ENCODE data around the gene KLF3. TPM values are rescaled to one million over a fixed set of nuclear protein-coding genes. Genes with fewer than 3 reads are reported as not detected.
A peak's percentile ranks its signal among the peaks of the same experiment; 100 is the strongest.

The KLF3 gene
- total and polyA plus RNA-seq, 4 donors, result 14.7 to 53.6 (median 39.2) TPM

DNA sequence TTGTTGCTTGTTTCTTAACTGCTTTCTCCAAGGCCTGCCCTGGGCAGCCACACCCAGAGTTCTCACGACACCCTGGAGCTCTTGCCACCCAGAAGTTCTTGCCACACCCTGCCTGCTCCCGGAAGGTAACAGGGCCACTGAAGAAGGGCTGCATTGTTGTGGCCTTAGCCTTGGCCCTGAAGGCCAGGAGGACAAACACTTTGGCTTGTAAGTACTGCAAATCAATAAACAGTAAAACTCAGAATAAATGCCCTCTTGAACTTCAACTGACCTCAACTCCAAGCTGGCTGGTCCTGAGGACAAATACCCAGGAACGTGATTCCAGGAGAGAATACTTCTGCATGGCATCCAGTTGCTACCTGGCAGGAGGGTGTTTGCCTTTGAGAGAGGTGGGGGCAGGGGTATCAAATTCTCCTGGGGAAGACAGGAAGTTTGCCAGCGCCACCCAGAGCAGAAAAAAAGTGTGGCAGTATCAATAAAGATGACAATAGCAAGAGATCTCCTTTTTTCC is 64.7 kb downstream of the KLF3 start:
- Histone ChIP-seq H3K4me3 (no peak overlapping the region), H3K9ac (ENCODE audit: insufficient read depth in 1 of 2, low read length in 2 of 2) (no peak overlapping the region), H3K9me3 (ENCODE audit: control insufficient read depth in 4 of 4, insufficient read depth in 3 of 4, low read length in 3 of 4) (no peaks in the 10 kb centered on the region), H3K36me3 (ENCODE audit: control insufficient read depth in 4 of 4, insufficient read depth in 4 of 4, low read length in 4 of 4) (no peaks in the 10 kb centered on the region), H3K27ac (ENCODE audit: low read depth in 1 of 2, low read length in 1 of 2) (peak overlapping the region in 1 of 2 donors; percentile 57), H3K27me3 (ENCODE audit: control insufficient read depth in 3 of 3, insufficient read depth in 3 of 3, low read length in 2 of 3) (no peaks in the 10 kb centered on the region), H3K4me1 (ENCODE audit: control insufficient read depth in 5 of 5, insufficient read depth in 5 of 5, low read length in 5 of 5) (peaks cover 0 to 9% (median 5%) of the 10 kb centered on the region in 5 donors)
- peak; percentile 69 for ATAC-seq (ENCODE audit: insufficient read depth, low FRiP score)
- DNase-seq, result peak in 1 of 3 donors; percentile 18
- WGBS, 2 donors, result 49 to 57% methylated on average over 4 of the region's 4 CpGs
- TF ChIP-seq, protein P1, sequence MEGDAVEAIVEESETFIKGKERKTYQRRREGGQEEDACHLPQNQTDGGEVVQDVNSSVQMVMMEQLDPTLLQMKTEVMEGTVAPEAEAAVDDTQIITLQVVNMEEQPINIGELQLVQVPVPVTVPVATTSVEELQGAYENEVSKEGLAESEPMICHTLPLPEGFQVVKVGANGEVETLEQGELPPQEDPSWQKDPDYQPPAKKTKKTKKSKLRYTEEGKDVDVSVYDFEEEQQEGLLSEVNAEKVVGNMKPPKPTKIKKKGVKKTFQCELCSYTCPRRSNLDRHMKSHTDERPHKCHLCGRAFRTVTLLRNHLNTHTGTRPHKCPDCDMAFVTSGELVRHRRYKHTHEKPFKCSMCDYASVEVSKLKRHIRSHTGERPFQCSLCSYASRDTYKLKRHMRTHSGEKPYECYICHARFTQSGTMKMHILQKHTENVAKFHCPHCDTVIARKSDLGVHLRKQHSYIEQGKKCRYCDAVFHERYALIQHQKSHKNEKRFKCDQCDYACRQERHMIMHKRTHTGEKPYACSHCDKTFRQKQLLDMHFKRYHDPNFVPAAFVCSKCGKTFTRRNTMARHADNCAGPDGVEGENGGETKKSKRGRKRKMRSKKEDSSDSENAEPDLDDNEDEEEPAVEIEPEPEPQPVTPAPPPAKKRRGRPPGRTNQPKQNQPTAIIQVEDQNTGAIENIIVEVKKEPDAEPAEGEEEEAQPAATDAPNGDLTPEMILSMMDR (IDR thresholded peaks at IDR 0.05; ENCODE audit: control extremely low read depth, extremely low read depth), result no peak

DNA sequence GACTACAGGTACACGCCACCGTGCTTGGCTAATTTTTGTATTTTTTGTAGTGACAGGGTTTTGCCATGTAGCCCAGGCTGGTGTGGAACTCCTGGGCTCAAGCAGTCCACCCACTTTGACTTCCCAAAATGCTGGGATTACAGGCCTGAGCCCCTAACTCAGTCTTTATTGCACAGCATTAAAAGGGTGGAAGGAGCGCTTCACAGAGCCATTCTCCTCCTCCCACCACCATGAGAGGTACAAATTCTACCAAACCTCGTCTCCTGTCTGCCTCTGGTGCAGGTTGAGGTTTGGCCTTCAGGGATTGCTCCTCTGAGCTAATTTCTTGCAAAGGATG is 66.5 kb downstream of the KLF3 start:
- Histone ChIP-seq H3K9ac (ENCODE audit: insufficient read depth in 1 of 2, low read length in 2 of 2) (no peak overlapping the region), H3K4me1 (ENCODE audit: control insufficient read depth in 5 of 5, insufficient read depth in 5 of 5, low read length in 5 of 5) (peaks cover 0 to 7% (median 2%) of the 10 kb centered on the region in 5 donors), H3K4me3 (no peak overlapping the region), H3K9me3 (ENCODE audit: control insufficient read depth in 4 of 4, insufficient read depth in 3 of 4, low read length in 3 of 4) (peaks cover 0 to 3% (median 0%) of the 10 kb centered on the region in 4 donors), H3K36me3 (ENCODE audit: control insufficient read depth in 4 of 4, insufficient read depth in 4 of 4, low read length in 4 of 4) (no peaks in the 10 kb centered on the region), H3K27me3 (ENCODE audit: control insufficient read depth in 3 of 3, insufficient read depth in 3 of 3, low read length in 2 of 3) (no peaks in the 10 kb centered on the region), H3K27ac (ENCODE audit: low read depth in 1 of 2, low read length in 1 of 2) (no peak overlapping the region)
- 97 to 99% methylated on average over 4 of the region's 4 CpGs for WGBS, 2 donors
- TF ChIP-seq, protein P1 (IDR thresholded peaks at IDR 0.05; ENCODE audit: control extremely low read depth, extremely low read depth), result no peak
- ATAC-seq (ENCODE audit: insufficient read depth, low FRiP score) (no peak), DNase-seq (no peak)

DNA sequence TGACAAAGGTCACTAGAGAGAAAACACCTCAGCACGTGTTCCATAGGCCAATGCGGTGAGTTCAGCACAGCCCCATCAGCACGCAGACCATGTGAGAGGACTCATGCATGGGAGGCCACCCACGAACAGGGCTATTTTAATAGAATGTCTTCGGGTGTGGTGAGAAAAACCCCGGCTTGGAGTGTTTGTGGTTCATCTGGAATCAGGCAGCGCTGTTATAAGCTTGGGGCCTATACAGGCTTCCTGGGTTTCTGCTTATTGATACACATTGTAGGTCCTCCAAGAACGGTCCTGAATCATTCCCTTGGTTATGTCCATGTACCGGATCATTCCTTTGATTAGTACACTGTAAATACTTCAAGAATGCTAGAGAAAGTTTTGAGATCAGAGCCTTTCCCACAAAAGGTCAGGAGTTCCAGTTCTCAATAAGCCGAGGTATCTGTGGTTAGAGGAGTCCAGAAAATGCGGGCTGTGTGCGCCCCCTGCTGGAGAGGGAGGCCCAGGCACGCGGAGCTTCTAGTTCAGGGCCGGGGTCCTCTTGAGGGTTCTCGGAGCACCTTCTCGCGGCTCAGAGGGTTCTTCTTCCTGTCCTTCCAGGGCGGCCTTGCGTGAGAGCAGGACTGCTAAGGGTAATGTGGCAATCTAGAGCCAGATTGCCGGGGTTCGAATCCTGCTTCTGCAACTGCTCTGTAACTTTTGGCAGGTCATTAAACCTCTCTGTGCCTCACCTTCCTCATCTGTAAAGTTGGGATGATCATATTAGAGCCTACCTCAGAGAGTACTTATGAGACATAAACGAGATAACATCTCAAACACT is 67.0 kb downstream of the KLF3 start:
- Histone ChIP-seq H3K27ac (ENCODE audit: low read depth in 1 of 2, low read length in 1 of 2) (no peak overlapping the region), H3K9me3 (ENCODE audit: control insufficient read depth in 4 of 4, insufficient read depth in 3 of 4, low read length in 3 of 4) (peaks cover 0 to 3% (median 0%) of the 10 kb centered on the region in 4 donors), H3K9ac (ENCODE audit: insufficient read depth in 1 of 2, low read length in 2 of 2) (no peak overlapping the region), H3K4me1 (ENCODE audit: control insufficient read depth in 5 of 5, insufficient read depth in 5 of 5, low read length in 5 of 5) (peaks cover 0 to 7% (median 2%) of the 10 kb centered on the region in 5 donors), H3K27me3 (ENCODE audit: control insufficient read depth in 3 of 3, insufficient read depth in 3 of 3, low read length in 2 of 3) (no peaks in the 10 kb centered on the region), H3K4me3 (no peak overlapping the region), H3K36me3 (ENCODE audit: control insufficient read depth in 4 of 4, insufficient read depth in 4 of 4, low read length in 4 of 4) (no peaks in the 10 kb centered on the region)
- ATAC-seq (ENCODE audit: insufficient read depth, low FRiP score) (peak; percentile 65), DNase-seq (peak; percentile 71 to 85 (median 83))
- TF ChIP-seq, protein P1 (IDR thresholded peaks at IDR 0.05; ENCODE audit: control extremely low read depth, extremely low read depth), result peak; percentile 82
- WGBS, 2 donors, result 31 to 44% methylated on average over 20 to 23 of the region's 23 CpGs

Measured in lung (tissue), 12 donors.